ENCODE measurements around the gene TSPAN10.

TSPAN10 gene

DNA sequence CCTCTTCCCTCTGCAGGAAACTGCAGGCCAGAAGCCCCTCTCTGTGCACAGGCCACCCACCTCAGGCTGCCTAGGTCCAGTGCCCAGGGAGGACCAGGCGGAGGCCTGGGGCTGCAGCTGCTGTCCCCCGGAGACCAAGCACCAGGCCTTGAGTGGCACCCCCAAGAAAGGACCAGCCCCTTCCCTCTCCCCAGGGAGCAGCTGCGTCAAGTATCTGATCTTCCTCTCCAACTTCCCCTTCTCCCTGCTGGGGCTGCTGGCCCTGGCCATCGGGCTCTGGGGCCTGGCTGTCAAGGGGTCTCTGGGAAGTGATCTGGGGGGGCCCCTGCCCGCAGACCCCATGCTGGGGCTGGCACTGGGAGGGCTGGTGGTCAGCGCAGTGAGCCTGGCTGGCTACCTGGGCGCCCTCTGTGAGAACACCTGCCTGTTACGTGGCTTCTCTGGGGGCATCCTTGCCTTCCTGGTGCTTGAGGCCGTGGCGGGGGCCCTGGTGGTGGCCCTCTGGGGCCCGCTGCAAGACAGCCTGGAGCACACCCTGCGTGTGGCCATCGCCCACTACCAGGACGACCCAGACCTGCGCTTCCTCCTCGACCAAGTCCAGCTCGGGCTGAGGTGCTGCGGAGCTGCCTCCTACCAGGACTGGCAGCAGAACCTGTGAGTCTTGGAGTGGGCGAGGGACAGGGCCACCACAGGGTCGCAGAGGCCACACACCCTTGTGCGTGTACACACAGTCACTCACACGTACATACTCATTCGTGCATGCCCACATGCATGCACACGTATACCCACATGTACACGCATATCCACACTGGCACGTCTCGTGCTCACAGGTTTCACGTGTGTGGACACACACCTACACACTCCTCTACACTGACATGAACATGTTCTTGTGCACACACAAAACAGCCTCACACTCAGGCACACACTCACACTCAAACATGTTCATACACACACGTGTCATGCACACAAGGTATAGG is 8.3 kb downstream of the TSPAN10 start:
- no peak for DNase-seq (ENCODE audit: low spot score)
- TF ChIP-seq, protein P1, sequence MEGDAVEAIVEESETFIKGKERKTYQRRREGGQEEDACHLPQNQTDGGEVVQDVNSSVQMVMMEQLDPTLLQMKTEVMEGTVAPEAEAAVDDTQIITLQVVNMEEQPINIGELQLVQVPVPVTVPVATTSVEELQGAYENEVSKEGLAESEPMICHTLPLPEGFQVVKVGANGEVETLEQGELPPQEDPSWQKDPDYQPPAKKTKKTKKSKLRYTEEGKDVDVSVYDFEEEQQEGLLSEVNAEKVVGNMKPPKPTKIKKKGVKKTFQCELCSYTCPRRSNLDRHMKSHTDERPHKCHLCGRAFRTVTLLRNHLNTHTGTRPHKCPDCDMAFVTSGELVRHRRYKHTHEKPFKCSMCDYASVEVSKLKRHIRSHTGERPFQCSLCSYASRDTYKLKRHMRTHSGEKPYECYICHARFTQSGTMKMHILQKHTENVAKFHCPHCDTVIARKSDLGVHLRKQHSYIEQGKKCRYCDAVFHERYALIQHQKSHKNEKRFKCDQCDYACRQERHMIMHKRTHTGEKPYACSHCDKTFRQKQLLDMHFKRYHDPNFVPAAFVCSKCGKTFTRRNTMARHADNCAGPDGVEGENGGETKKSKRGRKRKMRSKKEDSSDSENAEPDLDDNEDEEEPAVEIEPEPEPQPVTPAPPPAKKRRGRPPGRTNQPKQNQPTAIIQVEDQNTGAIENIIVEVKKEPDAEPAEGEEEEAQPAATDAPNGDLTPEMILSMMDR (IDR thresholded peaks at IDR 0.05; ENCODE audit: borderline replicate concordance, control extremely low read depth, extremely low read depth, insufficient read depth, missing control alignments): no peak
- in situ Hi-C loops (cut with MboI; ENCODE audit: low sequenced_read_pairs, unreplicated experiment): no loop called here

DNA sequence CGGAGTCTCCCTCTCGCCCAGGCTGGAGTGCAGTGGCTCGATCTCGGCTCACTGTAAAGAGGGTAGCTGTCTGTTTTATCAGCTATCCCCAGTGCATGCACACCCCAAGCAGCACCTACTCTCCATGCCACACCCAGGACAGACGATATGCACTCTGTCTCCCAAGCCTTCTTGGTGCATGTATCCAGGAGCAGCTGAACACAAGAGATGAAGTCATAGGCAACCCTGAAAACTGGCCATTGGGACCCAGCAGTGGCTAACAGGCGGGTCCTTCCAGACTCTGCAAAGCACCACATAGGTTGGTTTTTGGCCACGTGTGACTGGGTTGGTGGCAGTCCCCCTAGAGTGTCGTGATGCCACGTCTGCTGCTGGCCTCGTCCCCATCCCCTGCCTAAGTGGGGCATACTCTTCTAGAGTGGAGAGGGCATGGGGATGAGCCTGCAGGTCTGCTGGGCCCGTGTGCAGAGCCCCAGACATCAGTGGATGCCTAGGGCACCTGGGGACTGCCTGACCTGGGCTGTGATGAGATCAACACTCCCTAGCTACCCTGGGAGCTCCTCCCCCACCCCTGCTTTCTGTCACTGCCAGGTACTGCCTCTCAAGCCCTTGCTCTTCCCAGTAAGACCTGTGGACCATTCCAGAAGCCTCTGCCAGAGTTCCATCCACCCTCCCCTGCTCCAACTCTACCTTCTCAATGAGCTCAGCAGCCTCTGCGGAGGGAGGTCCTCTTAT is 10.0 kb downstream of the TSPAN10 start:
- TF ChIP-seq, protein P1 (IDR thresholded peaks at IDR 0.05; ENCODE audit: borderline replicate concordance, control extremely low read depth, extremely low read depth, insufficient read depth, missing control alignments): no peak

DNA sequence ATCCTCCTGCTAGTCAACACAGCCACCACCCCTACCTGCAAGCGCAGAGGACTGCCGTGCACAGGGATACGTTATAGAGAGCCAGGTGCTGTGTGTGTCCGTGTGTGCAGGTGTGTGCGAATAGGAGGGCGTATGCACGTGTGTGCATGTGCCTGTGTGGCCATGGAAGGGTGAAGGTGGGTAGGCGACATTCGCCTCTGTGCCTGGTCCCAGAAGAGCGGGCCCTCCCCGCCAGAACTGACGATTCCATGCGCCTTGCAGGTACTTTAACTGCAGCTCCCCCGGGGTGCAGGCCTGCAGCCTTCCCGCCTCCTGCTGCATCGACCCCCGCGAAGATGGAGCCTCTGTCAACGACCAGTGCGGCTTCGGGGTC is 10.6 kb downstream of the TSPAN10 start:
- in situ Hi-C loops (cut with MboI; ENCODE audit: low sequenced_read_pairs, unreplicated experiment): no loop called here
- TF ChIP-seq, protein P1 (IDR thresholded peaks at IDR 0.05; ENCODE audit: borderline replicate concordance, control extremely low read depth, extremely low read depth, insufficient read depth, missing control alignments): no peak
- DNase-seq (ENCODE audit: low spot score): no peak

More for the DNA sequence above, 10.0 kb downstream of the TSPAN10 start:
- DNase-seq (ENCODE audit: low spot score): no peak
- in situ Hi-C loops (cut with MboI; ENCODE audit: low sequenced_read_pairs, unreplicated experiment): no loop called here

DNA sequence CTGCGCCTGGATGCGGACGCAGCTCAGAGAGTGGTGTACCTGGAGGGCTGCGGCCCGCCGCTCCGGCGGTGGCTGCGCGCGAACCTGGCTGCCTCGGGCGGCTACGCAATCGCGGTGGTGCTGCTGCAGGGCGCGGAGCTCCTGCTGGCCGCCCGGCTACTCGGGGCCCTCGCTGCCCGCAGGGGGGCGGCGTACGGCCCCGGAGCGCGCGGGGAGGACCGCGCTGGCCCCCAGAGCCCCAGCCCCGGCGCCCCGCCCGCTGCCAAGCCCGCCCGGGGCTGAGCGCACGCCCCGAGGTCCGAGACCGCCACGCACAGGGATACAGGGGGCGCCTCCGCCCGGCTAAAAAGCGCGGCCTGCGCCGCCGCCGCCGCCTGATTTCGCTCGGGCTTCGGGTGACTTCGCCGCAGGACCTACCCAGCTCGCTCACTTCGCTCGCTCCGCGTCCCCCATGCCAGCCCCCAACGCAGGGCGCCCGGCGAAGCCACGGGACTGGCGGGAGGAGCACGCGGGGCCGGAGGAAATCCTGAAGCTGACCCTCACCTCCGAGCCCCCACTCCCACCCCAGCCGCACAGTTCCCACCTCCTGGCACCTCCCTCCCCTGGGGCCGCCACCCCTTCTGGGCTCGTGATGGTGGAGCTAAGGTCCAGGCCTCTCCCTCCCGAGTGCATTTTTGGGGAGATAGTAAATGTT is 11.2 kb downstream of the TSPAN10 start:
- DNase-seq (ENCODE audit: low spot score): no peak
- TF ChIP-seq, protein P1 (IDR thresholded peaks at IDR 0.05; ENCODE audit: borderline replicate concordance, control extremely low read depth, extremely low read depth, insufficient read depth, missing control alignments): no peak
- in situ Hi-C loops (cut with MboI; ENCODE audit: low sequenced_read_pairs, unreplicated experiment): no loop called here

DNA sequence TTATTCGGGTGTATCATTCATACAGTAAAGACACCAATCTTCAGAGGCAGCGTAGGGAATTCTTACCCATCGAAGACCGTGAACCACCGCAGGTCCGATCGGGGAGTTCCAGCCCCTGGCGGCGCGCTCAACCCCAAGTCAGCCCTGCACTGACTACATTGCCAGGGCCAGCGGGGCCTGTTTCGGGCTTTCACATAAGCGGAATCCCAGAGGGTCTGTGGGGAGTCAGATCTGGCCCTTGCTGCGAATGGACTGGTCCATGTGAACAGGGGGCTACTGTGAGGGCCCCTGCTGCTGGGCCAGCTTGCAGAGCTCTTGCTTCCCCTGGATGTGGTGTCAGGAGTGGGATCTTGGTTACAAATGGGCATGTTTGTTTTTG is 11.7 kb downstream of the TSPAN10 start:
- in situ Hi-C loops (cut with MboI; ENCODE audit: low sequenced_read_pairs, unreplicated experiment): no loop called here
- TF ChIP-seq, protein P1 (IDR thresholded peaks at IDR 0.05; ENCODE audit: borderline replicate concordance, control extremely low read depth, extremely low read depth, insufficient read depth, missing control alignments): no peak
- no peak for DNase-seq (ENCODE audit: low spot score)

DNA sequence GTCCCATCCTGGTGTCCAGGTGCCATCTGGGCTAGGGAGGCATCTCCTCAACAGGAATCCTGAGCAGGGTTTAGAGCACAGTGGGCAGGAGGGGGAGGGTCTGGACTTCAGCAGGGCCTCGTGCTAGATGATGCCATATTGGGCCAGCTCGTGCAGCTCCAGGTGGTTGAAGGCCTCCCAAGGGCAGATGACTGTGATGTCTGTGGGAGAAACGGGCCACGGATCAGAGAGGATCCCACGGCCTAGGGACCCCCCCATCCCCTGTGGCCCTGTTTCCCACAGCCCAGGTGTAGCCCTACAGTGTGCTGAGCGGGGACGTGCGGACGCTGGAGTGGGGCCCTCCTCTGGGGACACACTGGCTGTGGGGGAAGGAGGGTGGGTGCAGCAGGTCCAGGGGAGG is 14.0 kb downstream of the TSPAN10 start:
- TF ChIP-seq, protein P1 (IDR thresholded peaks at IDR 0.05; ENCODE audit: borderline replicate concordance, control extremely low read depth, extremely low read depth, insufficient read depth, missing control alignments): no peak
- DNase-seq (ENCODE audit: low spot score): no peak
- in situ Hi-C loops (cut with MboI; ENCODE audit: low sequenced_read_pairs, unreplicated experiment): no loop called here

Measured in GM13976 (cell line).